ENCODE results near the gene BCCIP.

Gene BCCIP

GRCh38 chr10:125846894-125847293 lies 23.5 kb downstream of the BCCIP start:
- DNase-seq, result no peak

GRCh38 chr10:125848371-125848770 lies 25.0 kb downstream of the BCCIP start:
- DNase-seq, result no peak

GRCh38 chr10:125848857-125849256 lies 25.5 kb downstream of the BCCIP start:
- DNase-seq, result no peak

GRCh38 chr10:125849448-125849847 lies 26.1 kb downstream of the BCCIP start:
- no peak for DNase-seq

GRCh38 chr10:125850766-125851731 lies 27.7 kb downstream of the BCCIP start:
- no peak for DNase-seq

GRCh38 chr10:125852487-125852886 lies 29.1 kb downstream of the BCCIP start:
- DNase-seq, result no peak

- no peak for DNase-seq
These were observed 33.9 kb downstream of the BCCIP start for GRCh38 chr10:125857185-125857760.

- DNase-seq, result no peak
These were observed 35.9 kb downstream of the BCCIP start for GRCh38 chr10:125859128-125859817.

- DNase-seq, result no peak
These were observed 41.8 kb downstream of the BCCIP start for GRCh38 chr10:125865120-125865519.

- no peak for DNase-seq
These were observed 43.2 kb downstream of the BCCIP start for GRCh38 chr10:125866421-125867029.

- peak in 1 of 2 experiments; percentile 7 for DNase-seq
These were observed 45.1 kb downstream of the BCCIP start for GRCh38 chr10:125868372-125868975.

- no peak for DNase-seq
These were observed 48.0 kb downstream of the BCCIP start for GRCh38 chr10:125871338-125871737.

- no peak for DNase-seq
These were observed 55.9 kb downstream of the BCCIP start for GRCh38 chr10:125878957-125879835.

- no peak for DNase-seq
These were observed 57.4 kb downstream of the BCCIP start for GRCh38 chr10:125880719-125881118.

- DNase-seq, result no peak
These were observed 57.8 kb downstream of the BCCIP start, which contains the start of gene DHX32 for GRCh38 chr10:125881192-125881591. Gene DHX32, minus strand, starts transcription at chr10:125881292. Its CDS starts 468 bp downstream, at chr10:125880824.

- no peak for DNase-seq
These were observed 59.2 kb downstream of the BCCIP start for GRCh38 chr10:125882596-125882995.

- no peak for DNase-seq
These were observed 59.9 kb downstream of the BCCIP start for GRCh38 chr10:125883211-125883610.

All from activated CD4-positive, alpha-beta T cell treated with anti-CD3 and anti-CD28 coated beads, Interleukin-2, amount 50 U/mL, for 48 hours (primary cell).